CD4-positive, alpha-beta T cell treated with Interleukin-21 for 1 hour (primary cell): ENCODE results near the gene PCDHGA3.
"Not testable (repeated sequence)": the region's sequence is repeated elsewhere in the genome, so short reads cannot be mapped to it uniquely, and the experiment has no call there.

ENCODE experiments used
- DNase-seq: peaks from one replicate; pipeline ENCODE4 v3.0.0-alpha.2; 2020

The PCDHGA3 gene

GRCh38 chr5:141343242-141343952 lies at the start of gene PCDHGA3:
Gene PCDHGA3 (plus strand): TSS chr5:141343829. CDS start chr5:141344034, 205 bp downstream.
- DNase-seq, result peak; percentile 23

DNA sequence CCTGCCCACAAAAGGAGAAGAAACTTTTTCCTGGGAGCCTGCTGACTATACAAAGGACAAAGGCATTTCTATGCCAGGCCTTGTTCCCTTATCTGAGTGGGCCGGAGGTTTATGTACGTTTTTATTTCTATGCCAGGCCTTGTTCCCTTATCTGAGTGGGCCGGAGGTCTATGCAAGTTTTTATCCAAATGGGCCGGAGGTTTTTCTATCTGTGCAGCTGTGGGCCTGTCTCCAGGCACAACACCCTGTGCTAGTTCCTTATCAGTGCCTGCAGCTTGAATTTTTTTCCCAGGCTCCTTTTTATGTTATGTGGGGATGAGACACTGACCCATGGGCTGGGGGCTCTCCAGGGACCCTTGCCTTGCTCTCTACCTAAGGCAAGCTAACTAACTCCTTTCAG lies 45.3 kb upstream of the PCDHGA3 start:
- no peak for DNase-seq

DNA sequence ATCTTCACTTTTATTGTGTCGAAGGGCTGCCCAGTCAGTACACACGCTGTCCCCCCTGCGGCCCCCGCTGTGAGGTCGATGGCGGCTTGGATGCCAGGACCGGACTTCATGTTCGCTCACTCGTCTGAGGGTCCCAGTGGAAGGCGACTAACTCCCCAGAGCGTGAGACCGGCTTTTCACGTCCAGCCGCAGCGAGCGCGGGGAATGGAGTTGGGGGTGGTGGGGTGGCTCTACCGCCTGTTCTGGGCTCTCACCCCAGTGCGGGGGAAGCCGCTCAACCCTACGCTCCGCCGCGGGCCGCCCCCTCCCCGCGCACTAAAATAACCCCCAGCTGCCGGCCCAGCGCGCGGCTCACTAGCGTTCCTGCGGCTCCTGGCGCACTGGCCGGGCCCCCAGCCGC lies 39.9 kb upstream of the PCDHGA3 start, which contains the start of gene SLC25A2:
Gene SLC25A2 (minus strand): TSS at position 294 of the 400 bp plus-strand sequence. CDS start 184 bp downstream, at position 110.
- no peak for DNase-seq

DNA sequence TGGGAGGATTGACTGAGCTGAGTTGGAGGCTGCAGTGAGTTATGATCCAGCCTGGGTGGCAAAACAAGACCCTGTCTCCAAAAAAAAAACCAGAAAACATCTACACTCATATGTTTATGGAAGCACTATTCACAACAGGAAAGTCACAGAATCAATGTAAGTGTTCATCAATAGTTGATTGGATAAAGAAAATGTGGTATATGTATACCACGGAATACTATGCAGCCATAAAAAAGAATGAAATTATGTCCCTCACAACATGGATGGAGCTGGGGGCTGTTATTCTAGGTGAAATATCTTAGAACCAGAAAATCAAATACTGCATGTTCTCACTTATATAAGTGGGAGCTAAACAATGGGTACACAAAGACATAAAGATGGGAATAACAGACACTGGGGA lies 37.0 kb upstream of the PCDHGA3 start:
- DNase-seq, result no peak

GRCh38 chr5:141313711-141314110 lies 29.9 kb upstream of the PCDHGA3 start:
- DNase-seq, result no peak

DNA sequence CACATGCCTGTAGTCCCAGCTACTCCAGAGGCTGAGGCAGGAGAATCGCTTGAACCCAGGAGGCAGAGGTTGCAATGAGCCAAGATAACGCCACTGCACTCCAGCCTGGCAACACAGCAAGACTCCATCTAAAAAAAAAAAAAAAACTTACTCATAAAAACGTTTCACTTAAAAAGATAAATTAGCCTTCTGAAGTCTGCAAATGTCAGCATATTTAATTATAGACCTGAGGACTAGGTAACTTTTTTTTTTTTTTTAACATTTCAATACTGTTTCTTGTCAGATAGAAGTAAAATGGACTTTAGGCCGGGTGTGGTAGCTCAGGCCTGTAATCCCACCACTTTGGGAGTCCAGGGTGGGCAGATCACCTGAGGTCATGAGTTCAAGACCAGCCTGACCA lies 26.7 kb upstream of the PCDHGA3 start:
- DNase-seq, result not testable (repeated sequence)

DNA sequence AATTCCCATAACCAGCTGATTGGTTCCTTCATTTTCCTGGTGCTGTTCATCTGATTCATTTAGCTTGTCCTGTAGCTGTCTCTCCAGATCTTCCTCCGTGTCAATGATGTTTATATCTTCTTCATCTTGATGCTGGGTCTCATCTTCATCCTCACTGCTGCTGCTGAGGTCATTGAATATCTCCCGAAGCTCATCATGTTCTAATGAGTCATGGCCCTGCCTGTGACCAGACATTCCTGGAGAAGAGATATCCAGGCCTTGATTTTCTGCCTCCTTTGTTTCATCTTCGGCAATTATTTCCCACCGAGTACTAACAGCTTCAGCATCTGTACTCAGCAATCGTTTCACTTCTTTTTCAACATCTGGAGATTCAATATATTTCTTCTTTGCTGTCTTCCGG lies 24.4 kb upstream of the PCDHGA3 start:
- DNase-seq, result no peak

DNA sequence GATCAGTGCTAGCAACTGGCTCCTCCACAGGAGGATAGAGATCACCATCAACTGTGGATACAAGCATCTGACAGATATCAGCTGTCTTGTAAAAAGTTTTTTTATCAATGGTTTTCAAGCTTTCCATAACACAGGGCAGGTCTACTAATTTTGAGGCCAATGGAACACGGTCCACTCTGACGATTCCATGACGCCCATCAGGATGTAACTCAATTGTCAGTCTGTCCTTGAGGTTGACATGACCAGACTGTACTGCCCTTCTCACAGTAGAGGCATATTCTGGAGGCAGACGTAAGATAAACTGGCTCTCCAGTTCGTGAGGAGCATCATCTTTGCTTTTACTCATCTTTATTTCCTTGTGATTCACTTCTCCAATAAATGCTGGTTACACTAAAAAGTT lies 23.9 kb upstream of the PCDHGA3 start:
- DNase-seq, result no peak

DNA sequence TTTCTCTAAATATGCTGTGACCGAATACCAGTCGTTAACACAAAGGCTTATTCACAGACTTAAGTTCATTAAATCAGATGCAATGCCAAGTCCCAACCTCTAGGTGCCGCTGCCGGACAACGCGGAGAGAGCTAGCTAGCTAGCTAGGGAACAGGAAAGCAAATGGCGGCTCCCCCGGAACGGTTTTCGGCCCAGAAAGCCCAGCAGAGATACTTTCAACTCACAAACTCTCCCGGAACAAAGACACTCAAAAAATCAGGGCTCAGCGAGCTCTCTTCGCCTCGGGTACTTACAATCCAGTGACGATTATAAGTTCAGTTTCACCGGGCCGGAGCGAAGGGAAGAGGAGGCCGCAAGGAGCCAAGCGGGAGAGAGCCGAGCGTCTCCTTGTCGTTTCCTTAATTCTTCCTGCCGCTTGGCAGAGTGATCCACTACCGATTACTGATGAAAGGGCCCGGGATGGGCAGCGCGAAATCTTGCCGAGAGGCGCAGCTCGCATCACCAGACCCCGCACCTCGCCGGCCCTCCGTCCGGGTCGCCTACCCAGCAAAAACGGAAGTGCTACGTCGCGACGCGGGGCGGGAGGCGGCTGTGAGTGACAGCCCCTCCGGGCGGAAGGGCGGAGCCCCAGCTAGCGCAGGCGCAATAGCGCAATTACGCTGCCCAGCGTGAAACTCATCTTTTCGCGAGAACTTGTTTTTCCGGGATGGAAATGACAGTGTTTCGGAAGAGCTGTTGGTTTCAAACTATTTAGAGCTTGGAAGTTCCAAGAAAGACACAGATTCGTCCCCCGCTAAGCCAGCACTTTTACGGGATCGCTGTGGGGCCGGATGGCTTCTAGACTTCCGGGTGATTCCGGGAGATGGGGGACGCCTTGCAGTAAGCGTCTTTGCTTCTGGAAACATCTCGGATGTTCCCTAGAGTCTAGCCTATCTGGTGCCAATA lies 23.1 kb upstream of the PCDHGA3 start, which contains the start of gene TAF7:
Gene TAF7 (minus strand): TSS at position 560 of the 945 bp plus-strand sequence. CDS start 740 bp downstream, outside the sequence.
- peak; percentile 94 for DNase-seq

DNA sequence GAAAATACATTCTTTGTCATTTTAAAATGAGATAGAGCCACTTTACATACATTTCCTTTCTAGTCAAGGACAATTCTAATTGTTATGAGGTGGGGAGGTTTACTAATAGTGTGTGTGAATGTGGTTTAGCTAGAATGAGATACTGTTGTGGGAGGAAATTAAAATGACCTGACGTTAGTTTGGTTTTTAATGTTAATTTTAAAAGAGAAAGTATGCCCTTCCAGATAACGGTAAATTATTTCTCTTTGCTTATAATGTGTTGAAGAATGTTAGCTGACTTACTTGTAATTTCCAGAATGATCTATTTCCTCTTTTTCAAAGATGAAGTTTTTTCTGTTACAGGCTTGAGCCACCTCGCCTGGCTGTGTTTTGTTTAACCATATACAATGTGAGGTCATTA lies 21.4 kb upstream of the PCDHGA3 start:
- no peak for DNase-seq

DNA sequence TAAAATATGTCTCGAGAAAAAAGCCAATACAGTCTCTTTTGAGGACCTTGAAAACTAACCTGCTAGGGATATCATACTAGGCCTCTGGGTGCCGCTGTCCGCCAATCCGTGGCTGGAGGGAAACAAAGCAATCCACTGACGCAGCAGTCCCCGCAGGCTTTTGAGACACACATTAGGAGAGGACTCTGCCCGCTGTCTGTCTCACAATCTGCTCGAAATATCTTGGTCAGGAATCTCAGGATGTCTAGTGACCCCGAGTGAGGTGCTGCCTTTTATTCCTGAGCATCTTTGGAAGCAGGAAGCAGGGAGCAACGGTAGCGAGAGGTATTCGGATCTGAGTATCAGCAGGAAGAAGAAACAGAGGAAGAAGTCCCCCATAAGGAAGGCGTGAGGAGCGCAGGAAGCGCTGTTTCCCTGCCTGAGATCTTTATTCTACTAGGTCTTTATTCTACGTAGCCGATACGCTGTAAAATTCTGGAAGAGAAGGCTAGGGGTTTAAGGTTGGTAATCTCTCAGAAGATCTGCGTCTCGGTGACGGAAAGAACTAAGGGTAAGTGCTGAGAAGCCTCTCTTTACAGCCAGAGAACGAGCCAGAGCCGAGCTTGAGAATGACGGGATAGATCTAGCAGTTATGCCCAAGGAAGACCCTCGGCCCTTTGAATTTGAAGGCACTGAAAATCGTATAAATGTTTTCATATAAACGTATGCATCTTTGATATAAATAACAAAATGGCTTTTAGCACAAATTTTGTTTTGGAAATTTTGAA lies 17.4 kb upstream of the PCDHGA3 start:
- DNase-seq, result peak; percentile 75

GRCh38 chr5:141328231-141328630 lies 15.4 kb upstream of the PCDHGA3 start:
- DNase-seq, result no peak

DNA sequence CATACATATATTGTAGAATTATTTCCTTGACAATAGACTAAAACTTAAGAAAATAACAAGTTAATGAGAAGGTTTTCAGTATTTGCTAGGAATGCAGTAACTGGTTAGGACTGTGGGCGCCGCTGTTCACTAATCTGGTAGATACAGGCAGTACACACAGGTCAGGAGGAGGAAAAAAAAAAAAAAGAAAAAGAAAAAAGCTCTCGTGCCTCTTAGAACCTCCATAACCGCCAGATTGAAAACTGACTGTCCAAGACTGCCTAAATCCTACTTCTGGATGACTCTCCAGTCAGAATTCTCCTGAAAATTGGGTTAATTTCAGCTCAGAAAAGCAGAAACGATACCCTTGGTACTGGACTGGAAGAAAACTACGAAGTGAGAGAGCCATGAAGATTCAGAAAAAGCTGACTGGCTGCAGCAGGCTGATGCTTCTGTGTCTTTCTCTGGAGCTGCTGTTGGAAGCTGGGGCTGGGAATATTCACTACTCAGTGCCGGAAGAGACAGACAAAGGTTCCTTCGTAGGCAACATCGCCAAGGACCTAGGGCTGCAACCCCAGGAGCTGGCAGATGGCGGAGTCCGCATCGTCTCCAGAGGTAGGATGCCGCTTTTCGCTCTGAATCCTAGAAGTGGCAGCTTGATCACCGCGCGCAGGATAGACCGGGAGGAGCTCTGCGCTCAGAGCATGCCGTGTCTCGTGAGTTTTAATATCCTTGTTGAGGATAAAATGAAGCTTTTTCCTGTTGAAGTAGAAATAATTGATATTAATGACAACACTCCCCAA lies 13.1 kb upstream of the PCDHGA3 start, which contains the start of gene PCDHGA1:
Gene PCDHGA1 (plus strand): TSS at position 216 of the 782 bp plus-strand sequence.
- peak; percentile 37 for DNase-seq

- DNase-seq, result not testable (repeated sequence)
Measured at GRCh38 chr5:141332571-141332970, 11.1 kb upstream of the PCDHGA3 start.

DNA sequence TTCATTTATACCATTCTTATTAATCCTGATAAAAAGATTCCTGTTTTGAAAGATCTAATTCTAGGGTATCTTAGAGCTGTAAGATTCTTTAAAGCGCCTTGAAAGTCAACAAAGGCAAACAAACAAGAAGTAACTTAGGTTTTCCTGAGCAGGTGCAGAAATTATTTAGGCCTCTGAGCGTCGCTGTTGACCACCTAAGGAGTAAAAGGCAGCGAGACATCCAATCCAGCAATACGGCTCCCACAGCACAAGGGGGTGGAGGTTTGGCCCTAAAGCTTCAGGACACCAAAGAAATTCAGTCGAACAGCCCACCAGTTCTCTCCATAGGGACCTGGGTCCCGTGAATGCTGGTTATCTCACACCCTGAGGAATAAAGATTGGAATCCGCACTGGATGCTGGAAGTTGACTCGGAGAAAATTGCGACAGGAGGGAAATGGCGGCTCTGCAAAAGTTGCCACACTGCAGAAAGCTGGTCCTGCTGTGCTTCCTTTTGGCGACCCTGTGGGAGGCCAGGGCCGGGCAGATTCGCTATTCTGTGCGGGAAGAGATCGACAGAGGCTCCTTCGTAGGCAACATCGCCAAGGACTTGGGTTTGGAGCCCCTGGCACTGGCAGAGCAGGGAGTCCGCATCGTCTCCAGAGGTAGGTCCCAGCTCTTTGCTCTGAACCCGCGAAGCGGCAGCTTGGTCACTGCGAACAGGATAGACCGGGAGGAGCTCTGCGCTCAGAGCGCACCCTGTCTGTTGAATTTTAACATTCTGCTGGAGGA lies 4.9 kb upstream of the PCDHGA3 start, which contains the start of gene PCDHGA2:
Gene PCDHGA2 (plus strand): TSS at position 223 of the 769 bp plus-strand sequence.
- no peak for DNase-seq

- not testable (repeated sequence) for DNase-seq
Measured at GRCh38 chr5:141340781-141341354, 2.8 kb upstream of the PCDHGA3 start.

DNA sequence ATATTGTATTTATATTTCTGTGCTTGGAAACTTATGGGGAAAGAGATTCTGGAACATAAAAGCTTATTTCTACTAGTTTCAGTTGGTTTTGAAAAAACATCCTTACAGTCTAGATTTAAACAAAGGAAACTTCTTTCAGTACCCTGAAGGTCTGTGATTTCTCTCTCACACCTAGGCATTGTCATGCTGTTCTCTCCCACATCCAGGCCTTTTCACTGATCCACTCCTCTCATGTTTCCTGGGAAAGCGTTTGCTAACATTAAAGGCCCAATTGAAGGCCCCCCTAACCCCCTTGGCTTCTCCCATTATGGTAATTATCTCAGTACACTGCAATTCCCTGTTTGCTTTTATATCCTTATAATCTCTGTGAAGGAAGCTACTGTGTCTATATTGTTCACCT lies 856 bp upstream of the PCDHGA3 start:
- DNase-seq, result no peak

- no peak for DNase-seq
Measured at GRCh38 chr5:141343953-141344463, 379 bp downstream of the PCDHGA3 start.

DNA sequence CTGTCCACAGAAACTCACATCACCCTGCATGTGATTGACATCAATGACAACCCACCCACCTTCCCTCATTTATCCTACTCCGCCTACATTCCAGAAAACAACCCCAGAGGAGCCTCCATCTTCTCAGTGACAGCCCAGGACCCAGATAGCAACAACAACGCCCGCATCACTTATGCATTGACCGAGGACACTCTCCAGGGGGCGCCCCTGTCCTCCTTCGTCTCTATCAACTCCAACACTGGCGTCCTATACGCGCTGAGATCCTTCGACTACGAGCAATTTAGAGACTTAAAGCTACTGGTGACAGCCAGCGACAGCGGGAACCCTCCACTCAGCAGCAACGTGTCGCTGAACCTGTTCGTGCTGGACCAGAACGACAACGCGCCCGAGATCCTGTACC lies 1.7 kb downstream of the PCDHGA3 start:
- no peak for DNase-seq

GRCh38 chr5:141346017-141346416 lies 2.4 kb downstream of the PCDHGA3 start:
- not testable (repeated sequence) for DNase-seq
